KMS-11 (cell line): ENCODE measurements around the gene ARHGDIB.

Experiments used
- H2AFZ ChIP-seq: fragments of 200-600 bp; sonication (generic); 2 replicates; pipeline ENCODE4 v1.6.1; 2016; ENCODE audit warnings: antibody characterized with exemption, mixed run types, low read depth
- H3K27ac ChIP-seq: fragments of 200-600 bp; sonication (generic); 2 replicates; pipeline ENCODE4 v1.6.1; 2016; ENCODE audit warnings: mild to moderate bottlenecking, mixed run types
- H3K27me3 ChIP-seq: fragments of 200-600 bp; sonication (generic); 2 replicates; pipeline ENCODE4 v1.6.1; 2017; ENCODE audit warnings: mild to moderate bottlenecking, low read depth, mixed run types, moderate library complexity; ENCODE audit not compliant: insufficient read depth
- H3K36me3 ChIP-seq: fragments of 200-600 bp; sonication (generic); 2 replicates; pipeline ENCODE4 v1.6.1; 2017; ENCODE audit warnings: mild to moderate bottlenecking, mixed run types; ENCODE audit not compliant: insufficient read depth
- H3K4me1 ChIP-seq: fragments of 200-600 bp; sonication (generic); 2 replicates; pipeline ENCODE4 v1.6.1; 2016; ENCODE audit warnings: mild to moderate bottlenecking, low read depth, mixed run types; ENCODE audit not compliant: poor library complexity, severe bottlenecking
- H3K4me2 ChIP-seq: fragments of 200-600 bp; sonication (generic); 2 replicates; pipeline ENCODE4 v1.7.0; 2016; ENCODE audit warnings: mild to moderate bottlenecking, mixed run types
- H3K4me3 ChIP-seq: fragments of 200-600 bp; sonication (generic); IDR thresholded peaks from 2 replicates; pipeline ENCODE4 v1.6.1; 2017; ENCODE audit warnings: low read depth, low read length, mixed read lengths; ENCODE audit not compliant: insufficient read depth
- H3K79me2 ChIP-seq: fragments of 200-600 bp; sonication (generic); 2 replicates; pipeline ENCODE4 v1.6.1; 2016; ENCODE audit warnings: low read depth, mixed run types; ENCODE audit not compliant: insufficient read depth
- H3K9ac ChIP-seq: fragments of 200-600 bp; sonication (generic); 2 replicates; pipeline ENCODE4 v1.6.1; 2016; ENCODE audit warnings: mild to moderate bottlenecking, mixed run types
- H4K20me1 ChIP-seq: fragments of 200-600 bp; sonication (generic); 2 replicates; pipeline ENCODE4 v1.6.1; 2016; ENCODE audit warnings: mild to moderate bottlenecking, mixed run types; ENCODE audit not compliant: insufficient read depth
- CTCF ChIP-seq: fragments of 200-600 bp; sonication (generic); conservative IDR thresholded peaks from 2 replicates; pipeline ENCODE4 v1.6.1; 2017; ENCODE audit warnings: low read depth, mild to moderate bottlenecking, antibody characterized with exemption, low read length, moderate library complexity, mixed read lengths

Gene ARHGDIB

GRCh38 chr12:14993537-14994266 lies 32.3 kb upstream of the ARHGDIB start:
- no peak for TF ChIP-seq CTCF
- Histone ChIP-seq H2AFZ (no peak overlapping the region), H3K4me1 (peaks cover 3% of the 10 kb centered on the region)

GRCh38 chr12:14993117-14993516 lies 31.7 kb upstream of the ARHGDIB start:
- no peaks in the 10 kb centered on the region for H3K36me3 ChIP-seq
- no peak overlapping the region for H2AFZ ChIP-seq
- peaks cover 3% of the 10 kb centered on the region for H3K4me1 ChIP-seq
- no peak overlapping the region for H3K9ac ChIP-seq
- H3K4me3 ChIP-seq: no peak overlapping the region
- no peak overlapping the region for H3K27ac ChIP-seq
- no peak overlapping the region for H3K4me2 ChIP-seq
- no peaks in the 10 kb centered on the region for H3K27me3 ChIP-seq
- no peaks in the 10 kb centered on the region for H4K20me1 ChIP-seq
- TF ChIP-seq CTCF: no peak
- H3K79me2 ChIP-seq: no peaks in the 10 kb centered on the region

More at GRCh38 chr12:14993537-14994266, 32.3 kb upstream of the ARHGDIB start:
- H3K9ac ChIP-seq: no peak overlapping the region
- H3K4me3 ChIP-seq: no peak overlapping the region
- no peak overlapping the region for H3K4me2 ChIP-seq
- no peaks in the 10 kb centered on the region for H3K27me3 ChIP-seq
- no peaks in the 10 kb centered on the region for H3K36me3 ChIP-seq
- H3K27ac ChIP-seq: no peak overlapping the region
- no peaks in the 10 kb centered on the region for H4K20me1 ChIP-seq
- no peaks in the 10 kb centered on the region for H3K79me2 ChIP-seq

- Histone ChIP-seq H3K36me3 (no peaks in the 10 kb centered on the region), H3K9ac (no peak overlapping the region), H2AFZ (no peak overlapping the region), H3K4me2 (no peak overlapping the region), H3K79me2 (no peaks in the 10 kb centered on the region), H3K27me3 (no peaks in the 10 kb centered on the region), H4K20me1 (no peaks in the 10 kb centered on the region), H3K27ac (no peak overlapping the region), H3K4me1 (peaks cover 3% of the 10 kb centered on the region), H3K4me3 (no peak overlapping the region)
- TF ChIP-seq CTCF: no peak
Measured at GRCh38 chr12:14992673-14993072, 31.3 kb upstream of the ARHGDIB start.

GRCh38 chr12:14991069-14991468 lies 29.7 kb upstream of the ARHGDIB start:
- H2AFZ ChIP-seq: no peak overlapping the region
- no peak overlapping the region for H3K27ac ChIP-seq
- no peak overlapping the region for H3K4me2 ChIP-seq
- no peak overlapping the region for H3K9ac ChIP-seq
- H3K79me2 ChIP-seq: no peaks in the 10 kb centered on the region
- no peak for TF ChIP-seq CTCF
- H3K27me3 ChIP-seq: no peaks in the 10 kb centered on the region
- no peaks in the 10 kb centered on the region for H4K20me1 ChIP-seq
- H3K4me3 ChIP-seq: no peak overlapping the region
- no peaks in the 10 kb centered on the region for H3K36me3 ChIP-seq
- H3K4me1 ChIP-seq: peaks cover 3% of the 10 kb centered on the region
